Anterior cingulate cortex (tissue), 58 donors: ENCODE data around the gene TFPT.
A peak's percentile ranks its signal among the peaks of the same experiment; 100 is the strongest.

Experiments used
- DNase-seq, 58 donors: peaks; one replicate each; lab custom pipeline; 2025; lab: John Stamatoyannopoulos, UW

The TFPT gene

DNA sequence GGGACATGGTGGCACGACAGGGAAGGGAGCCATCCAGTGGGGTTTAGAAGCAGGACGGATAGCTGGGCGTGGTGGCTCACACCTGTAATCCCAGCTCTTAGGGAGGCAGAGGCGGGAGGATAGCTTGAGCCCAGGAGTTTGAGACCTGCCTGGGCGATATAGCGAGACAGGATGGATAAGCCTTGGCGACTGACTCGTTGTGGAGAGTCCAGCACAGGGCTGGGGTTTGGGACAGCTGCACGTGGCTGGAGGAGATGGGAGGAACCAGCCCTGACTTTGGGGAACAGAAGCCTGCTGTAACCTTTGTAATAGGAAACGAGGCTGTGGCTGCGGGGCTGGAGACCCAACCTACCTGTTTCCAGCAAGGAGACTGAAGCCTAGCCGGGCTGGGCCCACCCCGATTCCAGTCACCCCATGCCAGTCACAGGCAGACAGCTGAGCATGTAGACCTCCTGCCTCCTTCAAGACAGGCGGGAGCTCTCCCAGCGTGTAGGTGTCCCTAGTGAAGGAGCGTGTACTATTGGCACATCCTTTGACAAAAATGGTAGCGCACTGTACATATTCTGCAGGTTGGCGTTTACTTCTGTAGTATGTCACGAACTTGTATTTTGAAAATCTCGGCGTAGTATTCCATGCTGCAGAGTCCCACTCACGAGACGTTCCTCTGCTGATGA, 36.0 kb upstream of the TFPT start:
- DNase-seq = peak in 3 of 58 donors; percentile 3 to 14 (median 13)

DNA sequence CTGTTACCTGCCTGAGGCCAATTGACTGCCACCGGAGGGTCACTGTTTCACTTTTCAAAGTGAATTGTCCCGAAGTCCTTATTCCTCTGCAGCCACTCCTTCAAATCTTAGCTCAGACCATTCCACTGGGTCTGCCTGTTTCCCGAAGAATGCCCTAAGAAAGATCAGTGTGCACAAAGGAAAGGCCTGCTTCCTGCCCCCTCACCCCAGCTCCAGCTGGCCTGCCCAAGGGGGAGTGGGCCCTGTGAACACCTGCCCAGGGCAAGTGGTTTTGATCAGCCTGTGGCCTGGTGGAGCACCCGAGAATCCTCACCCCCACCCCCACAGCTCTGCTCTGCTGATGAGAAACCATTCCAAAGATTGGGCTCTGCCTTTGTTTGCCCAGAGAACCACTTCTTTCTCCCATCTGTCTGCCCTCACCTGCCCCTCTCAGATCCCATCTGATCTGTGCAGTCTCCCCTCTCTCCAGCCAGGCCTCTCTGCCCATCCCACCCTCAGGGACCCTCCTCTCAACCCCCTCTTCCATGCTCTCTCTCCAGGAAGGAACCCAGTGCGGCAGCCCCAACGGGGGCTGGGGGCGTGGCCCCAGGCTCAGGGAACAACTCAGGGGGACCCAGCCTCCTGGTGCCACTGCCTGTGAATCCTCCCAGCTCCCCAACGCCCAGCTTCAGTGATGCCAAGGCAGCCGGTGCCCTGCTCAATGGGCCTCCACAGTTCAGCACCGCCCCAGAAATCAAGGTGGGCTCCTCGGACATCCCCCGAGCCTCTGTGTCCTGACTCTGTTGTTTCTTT, 33.8 kb upstream of the TFPT start:
- no peak for DNase-seq

GRCh38 chr19:54148158-54148557, 32.7 kb upstream of the TFPT start:
- DNase-seq = peak in 1 of 58 donors; percentile 62

- peak in 1 of 58 donors; percentile 19 for DNase-seq
These were observed 32.2 kb upstream of the TFPT start for GRCh38 chr19:54147676-54148075.

DNA sequence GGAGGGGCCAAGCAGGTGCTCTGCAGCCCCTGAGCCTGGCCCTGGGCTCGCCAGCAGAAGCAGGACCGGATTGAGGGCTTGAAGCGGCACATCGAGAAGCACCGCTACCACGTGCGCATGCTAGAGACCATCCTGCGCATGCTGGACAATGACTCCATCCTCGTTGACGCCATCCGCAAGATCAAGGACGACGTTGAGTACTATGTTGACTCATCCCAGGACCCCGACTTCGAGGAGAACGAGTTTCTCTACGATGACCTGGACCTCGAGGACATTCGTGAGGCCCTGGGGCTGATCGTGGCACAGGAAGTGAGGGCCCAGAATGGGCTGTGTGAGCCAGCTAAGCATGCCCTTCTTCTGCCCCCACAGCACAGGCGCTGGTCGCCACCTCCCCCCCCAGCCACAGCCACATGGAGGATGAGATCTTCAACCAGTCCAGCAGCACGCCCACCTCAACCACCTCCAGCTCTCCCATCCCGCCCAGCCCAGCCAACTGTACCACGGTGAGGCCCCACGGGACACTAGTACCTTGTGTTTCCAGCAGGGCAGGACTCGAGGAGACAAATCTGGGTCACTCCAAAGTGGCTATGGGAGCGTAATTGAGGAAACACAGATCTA, 30.2 kb upstream of the TFPT start:
- no peak for DNase-seq

DNA sequence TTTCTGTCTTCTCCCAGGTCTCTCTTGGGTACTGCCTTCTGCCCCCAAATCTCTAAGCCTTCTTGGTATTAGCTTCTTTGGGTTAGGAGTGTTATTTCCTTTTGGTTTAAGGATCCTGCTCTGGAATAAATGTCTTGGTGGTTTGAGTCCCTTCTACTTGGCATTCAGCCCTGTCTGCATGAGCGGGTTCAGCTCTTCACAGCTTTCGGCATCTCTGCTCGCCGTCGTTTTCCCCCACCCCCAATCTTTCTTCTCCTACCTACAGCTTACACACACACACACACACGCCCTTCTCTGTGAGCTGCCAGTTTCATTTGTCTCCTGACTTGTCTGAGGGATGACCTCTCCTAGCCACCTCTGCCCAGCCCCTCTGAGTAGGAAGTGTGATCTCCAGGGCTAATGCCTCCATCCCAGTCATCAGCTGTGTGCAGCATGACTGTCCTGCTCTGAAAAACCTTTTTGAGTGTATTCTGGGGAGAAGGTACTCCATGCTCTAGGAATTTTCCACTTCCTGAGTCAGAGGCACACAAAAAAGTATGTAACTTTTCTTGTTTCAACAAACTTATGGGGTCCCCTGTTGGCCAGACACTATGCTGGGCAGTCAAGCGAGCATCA, 26.8 kb upstream of the TFPT start:
- no peak for DNase-seq

DNA sequence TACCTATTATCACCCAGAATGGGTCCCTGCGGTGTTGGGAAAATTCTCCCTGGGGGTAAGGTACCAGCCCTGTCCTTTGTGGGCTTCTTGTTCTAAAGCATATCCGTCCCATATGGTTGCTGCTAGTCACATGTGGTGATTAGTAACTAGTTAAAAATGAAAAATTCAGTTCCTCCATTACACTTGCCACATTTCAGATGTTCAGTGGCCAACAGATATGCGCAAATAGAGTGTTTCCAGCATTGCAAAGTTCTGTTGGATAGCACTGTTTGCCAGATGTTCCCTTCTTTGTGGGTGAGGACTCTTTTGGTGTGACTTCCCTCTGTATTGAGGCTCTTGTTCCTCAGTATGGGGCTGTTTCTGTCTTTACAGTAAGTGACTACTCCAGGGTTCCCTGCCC, 25.9 kb upstream of the TFPT start:
- DNase-seq = no peak

GRCh38 chr19:54138489-54139256, 23.2 kb upstream of the TFPT start:
- no peak for DNase-seq

DNA sequence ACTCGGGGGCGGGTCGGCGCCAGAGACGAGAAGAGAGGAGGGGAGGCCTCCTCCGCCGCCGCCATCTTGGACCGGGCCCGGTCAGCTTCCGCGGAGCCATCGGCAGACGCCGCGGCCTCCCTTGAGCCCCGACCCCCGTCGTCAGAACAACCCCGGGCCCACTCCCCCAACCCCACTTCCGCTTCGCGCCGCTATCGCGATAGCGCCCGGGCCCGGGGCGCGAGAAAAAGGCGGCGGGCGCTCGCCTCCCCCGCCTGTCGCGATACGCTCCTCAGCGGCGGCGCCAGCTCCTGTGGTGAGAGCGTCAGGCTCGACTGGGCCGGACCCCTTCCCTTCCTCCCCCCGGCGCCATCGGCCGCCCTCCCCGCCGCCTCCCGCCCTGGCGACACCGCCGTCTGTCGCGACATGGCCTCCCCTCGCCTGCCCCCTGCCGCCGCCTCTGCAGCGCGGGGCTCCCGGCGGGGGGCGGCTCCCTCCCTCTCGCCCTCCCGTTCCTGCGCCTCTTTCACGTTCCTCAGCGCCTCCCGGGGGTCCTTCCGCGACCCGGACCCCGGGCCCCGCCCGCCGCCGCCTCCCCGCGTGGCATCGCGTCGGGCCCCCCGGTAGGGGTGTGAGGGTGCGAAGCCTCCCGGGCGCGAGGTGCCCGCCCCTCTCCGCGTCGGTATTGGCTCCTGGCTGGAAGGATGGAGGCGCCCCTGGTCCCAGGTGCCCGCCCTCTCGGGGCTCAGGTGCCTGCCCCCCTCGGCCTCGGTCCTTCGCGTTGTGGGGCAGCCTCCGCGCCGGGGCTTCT, 22.4 kb upstream of the TFPT start, which contains the start of gene CNOT3:
Gene CNOT3, plus strand, starts transcription at position 64 of the 790 bp plus-strand sequence. CDS start 5,217 bp downstream, outside the sequence.
- DNase-seq = peak in 3 of 58 donors; percentile 13 to 42 (median 25)

DNA sequence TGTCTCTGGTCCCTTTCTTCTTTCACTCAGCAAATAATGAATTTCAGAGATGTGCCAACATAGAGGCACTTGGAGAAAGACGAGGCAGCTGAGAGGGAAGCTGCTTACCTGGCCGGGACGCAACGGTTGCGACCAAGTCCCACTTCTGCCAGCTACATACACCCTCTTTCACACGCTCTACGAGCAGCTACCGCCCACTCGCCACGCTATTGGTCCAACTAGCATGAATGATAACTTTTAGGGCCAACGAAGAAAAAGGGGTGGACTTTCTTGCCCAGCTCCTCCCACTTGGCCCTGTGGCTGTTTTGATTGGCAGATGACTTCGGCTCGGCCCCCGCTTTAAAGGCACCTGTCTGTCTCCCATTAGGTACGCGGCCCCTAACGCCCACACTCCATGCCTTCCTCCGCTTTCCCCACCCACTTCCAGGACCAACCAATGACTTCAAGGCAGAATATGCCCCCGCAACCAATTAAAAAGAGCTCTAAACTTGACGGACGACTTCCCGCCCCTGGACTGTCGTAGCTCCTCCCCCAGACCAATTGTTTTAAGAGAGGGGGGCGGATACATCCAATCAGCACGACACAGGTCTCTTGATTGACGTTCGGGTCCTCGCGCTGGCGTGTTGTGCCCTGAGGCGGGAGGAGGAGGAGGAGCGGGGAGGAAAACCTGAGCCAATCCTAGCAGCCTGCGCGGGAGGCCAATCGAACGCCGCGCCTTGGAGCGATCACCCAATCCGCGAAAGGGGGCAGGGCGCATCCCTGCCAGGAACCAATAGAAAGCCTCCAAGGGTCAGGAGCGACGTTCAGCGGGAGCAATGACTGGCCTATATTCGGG, 21.6 kb upstream of the TFPT start:
- DNase-seq = peak; percentile 96 to 100 (median 100)

DNA sequence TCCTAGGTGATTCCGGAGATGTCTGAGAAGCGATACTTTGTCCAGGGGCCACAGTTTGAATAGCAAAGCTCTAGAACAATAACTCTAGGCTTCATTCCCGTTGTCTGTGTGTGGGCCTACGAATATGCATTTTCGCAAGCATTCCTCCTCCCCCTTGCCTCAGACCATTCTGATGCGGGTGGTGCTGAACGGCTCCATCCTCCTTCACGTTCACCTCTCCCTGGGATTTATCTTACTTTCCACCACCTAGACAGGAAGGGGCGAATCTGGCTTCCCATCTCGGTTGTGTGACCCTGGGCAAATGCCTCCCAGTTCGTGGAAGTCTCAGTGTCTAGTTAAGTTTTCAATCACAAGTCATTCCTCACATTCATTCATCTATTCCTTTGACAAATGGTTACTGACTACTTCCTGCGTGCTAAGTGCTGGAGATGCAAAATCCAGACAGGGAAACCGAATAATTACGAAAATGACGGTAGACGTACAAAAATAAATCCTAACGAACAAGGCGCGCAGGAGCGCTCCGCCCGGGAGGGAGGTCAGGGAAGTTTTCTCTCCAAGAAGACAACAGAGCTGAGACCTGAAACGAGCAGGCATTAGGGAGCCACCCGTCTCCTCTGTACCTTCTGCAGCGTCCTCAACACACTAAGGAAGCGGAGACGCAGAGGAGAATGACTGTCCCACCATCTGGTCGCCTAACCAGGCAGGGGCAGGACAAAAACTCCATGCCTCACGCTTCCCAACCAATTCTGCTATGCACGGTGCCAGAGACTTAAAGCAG, 20.8 kb upstream of the TFPT start:
- peak in 3 of 58 donors; percentile 20 to 46 (median 41) for DNase-seq

DNA sequence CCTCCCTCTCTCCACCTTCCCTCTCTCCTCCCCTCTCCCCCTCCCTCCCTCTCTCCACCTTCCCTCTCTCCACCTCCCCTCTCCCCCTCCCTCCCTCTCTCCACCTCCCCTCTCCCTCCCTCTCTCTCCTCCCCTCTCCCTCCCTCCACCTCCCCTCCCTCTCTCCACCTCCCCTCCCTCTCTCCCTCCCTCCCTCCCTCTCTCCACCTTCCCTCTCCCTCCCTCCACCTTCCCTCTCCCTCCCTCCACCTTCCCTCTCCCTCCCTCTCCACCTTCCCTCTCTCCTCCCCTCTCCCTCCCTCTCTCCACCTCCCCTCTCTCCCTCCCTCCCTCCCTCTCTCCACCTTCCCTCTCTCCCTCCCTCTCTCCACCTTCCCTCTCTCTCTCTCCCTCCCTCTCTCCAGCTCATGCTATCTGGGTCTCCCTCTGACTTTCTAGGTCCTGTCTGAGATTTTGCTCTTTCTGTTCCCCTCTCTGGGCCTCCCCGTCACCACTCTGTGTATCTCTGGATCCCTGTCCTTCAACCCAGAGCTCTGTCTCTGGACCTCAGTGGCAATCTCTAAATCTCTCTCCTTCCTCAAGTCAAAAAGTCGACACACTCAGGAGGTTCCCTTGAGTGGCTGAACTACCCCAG, 18.6 kb upstream of the TFPT start:
- no peak for DNase-seq

DNA sequence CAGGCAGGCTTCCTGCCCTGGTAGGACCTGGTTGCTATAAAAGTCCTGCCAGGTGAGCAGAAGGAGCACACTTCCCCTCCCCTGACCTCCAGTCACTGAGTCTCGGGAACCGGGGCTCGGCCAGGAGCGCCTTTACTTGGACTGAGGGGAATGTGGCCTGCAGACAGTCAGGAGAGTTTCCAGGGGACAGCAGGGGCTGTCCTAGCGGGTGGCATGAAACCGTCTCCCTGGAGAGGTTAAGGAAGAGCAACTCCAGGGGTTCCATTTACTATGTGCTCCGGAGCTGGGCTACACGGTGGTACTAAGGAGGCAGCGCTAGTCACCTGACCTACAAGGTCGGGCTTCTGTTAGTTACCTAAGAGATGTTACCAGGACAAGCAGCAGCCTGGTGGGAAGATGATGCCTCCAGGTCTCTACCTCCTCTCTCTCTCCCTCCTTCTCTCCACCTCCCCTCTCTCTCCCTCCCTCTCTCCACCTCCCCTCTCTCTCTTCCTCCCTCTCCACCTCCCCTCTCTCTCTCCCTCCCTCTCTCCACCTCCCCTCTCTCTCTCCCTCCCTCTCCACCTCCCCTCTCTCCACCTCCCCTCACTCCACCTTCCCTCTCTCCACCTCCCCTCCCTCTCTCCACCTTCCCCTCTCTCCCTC, 18.0 kb upstream of the TFPT start:
- peak in 9 of 58 donors; percentile 7 to 85 (median 17) for DNase-seq

DNA sequence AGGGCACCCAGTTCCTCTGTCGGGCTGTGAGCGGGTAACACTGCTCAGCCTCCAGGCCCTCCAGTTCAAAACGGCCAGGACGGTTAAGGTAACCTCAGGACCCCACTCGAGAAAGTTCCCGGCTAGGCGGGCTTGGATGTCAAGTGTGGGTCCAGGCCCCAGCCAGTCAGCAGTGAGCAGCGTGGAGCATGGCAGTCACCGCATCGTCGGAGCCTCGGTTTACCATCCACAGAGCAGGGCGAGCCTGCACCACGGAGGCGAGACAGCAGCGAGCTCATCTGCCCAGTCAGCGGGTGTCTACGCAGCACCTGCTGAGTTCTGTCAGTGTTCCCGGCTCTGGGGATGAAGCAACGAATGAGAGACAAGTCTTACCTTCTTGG, 14.2 kb upstream of the TFPT start:
- DNase-seq = no peak

- DNase-seq = no peak
These were observed 13.5 kb upstream of the TFPT start for GRCh38 chr19:54128796-54129616.

DNA sequence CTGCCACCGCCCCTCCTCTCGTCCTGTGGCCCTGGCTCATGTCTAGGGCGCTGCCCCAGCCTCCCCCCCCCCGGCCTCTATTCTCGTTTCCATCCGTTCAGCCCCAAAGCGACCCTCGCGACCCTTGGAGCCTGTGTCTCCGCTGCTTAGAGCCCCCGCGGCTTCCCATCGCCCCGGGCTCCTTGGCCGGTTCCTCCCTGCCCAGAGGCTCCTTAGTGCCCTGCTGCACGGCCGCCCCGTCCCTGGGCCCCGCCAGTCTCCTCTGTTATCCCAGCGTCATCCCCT, 12.9 kb upstream of the TFPT start:
- no peak for DNase-seq
